Upper lobe of left lung (tissue), 6 donors: ENCODE measurements around the gene MDN1. TPM values are rescaled to one million over a fixed set of nuclear protein-coding genes. Genes with fewer than 3 reads are reported as not detected.

Experiments used
- ATAC-seq, 2 donors: fragments of 200-7000 bp; cut with Tn5 transposase; one replicate each; pipeline ENCODE4 v1.9.1; 2022; ENCODE audit warnings: mild to moderate bottlenecking in 2 of 2, moderate library complexity in 2 of 2; ENCODE audit not compliant: low FRiP score in 2 of 2
- DNase-seq, 2 donors: peaks; one replicate each; pipeline ENCODE4 v3.0.0-alpha.2; 2019 to 2020
- H3K27ac ChIP-seq, 4 donors: fragments of 200-600 bp; sonication (generic); one replicate each; pipeline ENCODE4 v1.5.1; 2016 to 2019
- H3K27me3 ChIP-seq, 4 donors: fragments of 200-600 bp; sonication (generic); one replicate each; pipeline ENCODE4 v1.5.1; 2017 to 2019
- H3K36me3 ChIP-seq, 4 donors: fragments of 200-600 bp; sonication (generic); one replicate each; pipeline ENCODE4 v1.5.1; 2016 to 2019
- H3K4me1 ChIP-seq, 4 donors: fragments of 200-600 bp; sonication (generic); one replicate each; pipeline ENCODE4 v1.5.1; 2018 to 2019
- H3K4me3 ChIP-seq, 4 donors: fragments of 200-600 bp; sonication (generic); one replicate each; pipeline ENCODE4 v1.5.1; 2017 to 2019; ENCODE audit warnings: mild to moderate bottlenecking in 2 of 4, moderate library complexity in 1 of 4
- H3K9me3 ChIP-seq, 4 donors: fragments of 200-600 bp; sonication (generic); one replicate each; pipeline ENCODE4 v1.5.1; 2018 to 2019
- EP300 ChIP-seq, 4 donors: sonication (generic); formaldehyde crosslinking; IDR thresholded peaks; one replicate each; pipeline ENCODE4 v1.5.1; 2017; ENCODE audit warnings: antibody characterized with exemption in 4 of 4, control low read depth in 2 of 4
- POLR2A ChIP-seq, 4 donors: fragments of 450-650 bp; IDR thresholded peaks; one replicate each; pipeline ENCODE4 v1.5.1; 2016 to 2017; ENCODE audit warnings: antibody characterized with exemption in 4 of 4, mild to moderate bottlenecking in 2 of 4
- POLR2AphosphoS5 ChIP-seq, 2 donors: sonication (generic); formaldehyde crosslinking; IDR thresholded peaks; one replicate each; pipeline ENCODE4 v1.5.1; 2017; ENCODE audit warnings: antibody characterized with exemption in 2 of 2
- WGBS, 2 donors: methylation state at CpG; one replicate each; pipeline ENCODE4 v1.1.5; 2017 to 2018; 5-methylcytosine and 5-hydroxymethylcytosine counted together
- total RNA-seq, 6 donors: library from RNA; depleted of rRNA in 4 of 6; stranded (reverse); fragments of >200 nt in 4 of 6; gene quantifications; one replicate each; pipeline versions ENCODE4 v1.1.0 to v1.2.1, GENCODE V29; 2016 to 2021
- TF ChIP-seq, protein P1 (sequence below), 6 experiments: fragments of 450-650 bp in 4 of 6; fragments of 200-600 bp in 2 of 6; sonication (generic) in 2 of 6; IDR thresholded peaks; one replicate each; pipeline ENCODE4 v1.5.1; 2016 to 2019; ENCODE audit warnings: antibody characterized with exemption in 6 of 6
- donor health status: DM: no; HTN: no; CAD: no; lungs with moderate emphysema.
- donor health status: DM: no; HTN: yes; CAD: no; lungs with severe emphysema.

The MDN1 gene
- total RNA-seq, 6 donors from 2014 or later, result 23.4 to 44.1 (median 29.6) TPM

DNA sequence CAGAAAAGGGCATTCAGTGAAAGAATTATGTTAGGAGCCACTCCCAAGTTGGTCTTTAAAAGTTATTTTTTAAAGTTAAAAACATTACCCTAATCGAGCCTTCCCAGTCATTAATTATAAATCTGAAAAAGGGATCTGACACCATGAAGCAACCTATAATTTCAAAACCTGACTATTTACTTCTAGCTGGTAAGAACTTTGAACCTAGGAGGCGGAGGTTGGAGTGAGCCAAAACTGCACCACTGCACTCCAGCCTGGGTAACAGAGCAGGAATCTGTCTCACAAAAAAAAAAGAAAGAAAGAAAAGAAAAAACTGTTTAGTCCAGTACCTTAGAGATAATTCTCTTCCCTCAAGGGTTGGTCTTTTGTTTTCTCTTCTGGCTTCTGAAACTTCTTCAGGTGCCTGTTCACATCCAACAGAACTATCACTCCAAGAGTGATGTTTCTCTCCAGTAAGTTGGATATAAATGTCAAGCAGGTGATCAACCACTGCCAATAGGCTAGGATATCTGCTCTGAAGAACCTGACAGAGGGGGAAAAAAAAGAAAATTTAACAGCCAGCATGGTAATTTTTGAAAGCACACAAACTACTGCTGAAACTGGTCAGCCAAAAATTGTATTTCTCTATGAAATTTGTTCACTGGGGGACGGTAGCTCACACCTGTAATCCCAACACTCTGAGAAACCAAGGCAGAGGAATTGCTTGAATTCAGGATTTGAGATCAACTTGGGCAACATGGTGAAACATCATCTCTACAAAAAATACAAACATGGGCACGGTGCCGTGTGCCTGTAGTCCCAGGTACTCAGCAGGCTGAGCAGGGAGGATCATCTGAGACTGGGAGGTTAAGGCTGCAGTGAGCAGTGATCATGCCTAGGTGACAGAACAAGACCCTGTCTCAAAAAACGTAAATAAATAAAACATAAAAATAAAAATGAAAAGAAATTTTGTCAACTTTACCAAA is 38.2 kb downstream of the MDN1 start:
- 92 to 99% methylated on average over 6 of the region's 6 CpGs for WGBS, 2 donors

DNA sequence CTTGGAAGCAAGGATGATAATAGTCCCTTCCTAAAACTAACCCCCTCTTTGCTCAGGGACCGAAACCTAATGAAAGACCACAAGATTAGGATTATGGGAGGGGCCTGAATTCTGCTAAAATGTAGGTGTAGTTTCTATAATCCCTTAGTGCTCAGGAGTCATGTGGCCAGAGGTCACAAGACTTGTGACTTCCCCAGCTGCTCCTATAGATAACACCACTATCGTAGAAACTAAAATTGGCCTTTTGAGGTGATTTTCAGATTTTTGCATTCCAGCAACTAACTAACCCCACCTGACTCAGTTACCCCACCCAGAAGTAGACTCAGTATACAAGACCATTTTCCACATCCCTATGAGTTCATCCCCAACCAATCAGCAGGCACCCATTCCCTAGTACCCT is 42.1 kb downstream of the MDN1 start:
- Histone ChIP-seq H3K4me1 (no peaks in the 10 kb centered on the region), H3K27ac (no peak overlapping the region), H3K9me3 (no peaks in the 10 kb centered on the region), H3K4me3 (no peak overlapping the region), H3K27me3 (no peaks in the 10 kb centered on the region), H3K36me3 (peaks cover 0 to 68% (median 28%) of the 10 kb centered on the region in 4 donors)
- ATAC-seq (no peak), DNase-seq (no peak)
- 93 to 94% methylated on average over 2 of the region's 2 CpGs for WGBS, 2 donors
- no peak for TF ChIP-seq POLR2A (IDR thresholded peaks at IDR 0.05)
- no peak for TF ChIP-seq EP300 (IDR thresholded peaks at IDR 0.05)
- TF ChIP-seq POLR2AphosphoS5 (IDR thresholded peaks at IDR 0.05), result no peak
- TF ChIP-seq, protein P1, sequence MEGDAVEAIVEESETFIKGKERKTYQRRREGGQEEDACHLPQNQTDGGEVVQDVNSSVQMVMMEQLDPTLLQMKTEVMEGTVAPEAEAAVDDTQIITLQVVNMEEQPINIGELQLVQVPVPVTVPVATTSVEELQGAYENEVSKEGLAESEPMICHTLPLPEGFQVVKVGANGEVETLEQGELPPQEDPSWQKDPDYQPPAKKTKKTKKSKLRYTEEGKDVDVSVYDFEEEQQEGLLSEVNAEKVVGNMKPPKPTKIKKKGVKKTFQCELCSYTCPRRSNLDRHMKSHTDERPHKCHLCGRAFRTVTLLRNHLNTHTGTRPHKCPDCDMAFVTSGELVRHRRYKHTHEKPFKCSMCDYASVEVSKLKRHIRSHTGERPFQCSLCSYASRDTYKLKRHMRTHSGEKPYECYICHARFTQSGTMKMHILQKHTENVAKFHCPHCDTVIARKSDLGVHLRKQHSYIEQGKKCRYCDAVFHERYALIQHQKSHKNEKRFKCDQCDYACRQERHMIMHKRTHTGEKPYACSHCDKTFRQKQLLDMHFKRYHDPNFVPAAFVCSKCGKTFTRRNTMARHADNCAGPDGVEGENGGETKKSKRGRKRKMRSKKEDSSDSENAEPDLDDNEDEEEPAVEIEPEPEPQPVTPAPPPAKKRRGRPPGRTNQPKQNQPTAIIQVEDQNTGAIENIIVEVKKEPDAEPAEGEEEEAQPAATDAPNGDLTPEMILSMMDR (IDR thresholded peaks at IDR 0.05), result no peak

More for the DNA sequence above, 38.2 kb downstream of the MDN1 start:
- TF ChIP-seq, protein P1 (IDR thresholded peaks at IDR 0.05), result no peak
- TF ChIP-seq EP300 (IDR thresholded peaks at IDR 0.05) (no peak), POLR2AphosphoS5 (IDR thresholded peaks at IDR 0.05) (no peak), POLR2A (IDR thresholded peaks at IDR 0.05) (no peak)
- Histone ChIP-seq H3K27ac (no peak overlapping the region), H3K4me3 (no peak overlapping the region), H3K4me1 (no peaks in the 10 kb centered on the region), H3K27me3 (no peaks in the 10 kb centered on the region), H3K9me3 (no peaks in the 10 kb centered on the region), H3K36me3 (peaks cover 0 to 71% (median 34%) of the 10 kb centered on the region in 4 donors)
- ATAC-seq, result no peak
- no peak for DNase-seq

DNA sequence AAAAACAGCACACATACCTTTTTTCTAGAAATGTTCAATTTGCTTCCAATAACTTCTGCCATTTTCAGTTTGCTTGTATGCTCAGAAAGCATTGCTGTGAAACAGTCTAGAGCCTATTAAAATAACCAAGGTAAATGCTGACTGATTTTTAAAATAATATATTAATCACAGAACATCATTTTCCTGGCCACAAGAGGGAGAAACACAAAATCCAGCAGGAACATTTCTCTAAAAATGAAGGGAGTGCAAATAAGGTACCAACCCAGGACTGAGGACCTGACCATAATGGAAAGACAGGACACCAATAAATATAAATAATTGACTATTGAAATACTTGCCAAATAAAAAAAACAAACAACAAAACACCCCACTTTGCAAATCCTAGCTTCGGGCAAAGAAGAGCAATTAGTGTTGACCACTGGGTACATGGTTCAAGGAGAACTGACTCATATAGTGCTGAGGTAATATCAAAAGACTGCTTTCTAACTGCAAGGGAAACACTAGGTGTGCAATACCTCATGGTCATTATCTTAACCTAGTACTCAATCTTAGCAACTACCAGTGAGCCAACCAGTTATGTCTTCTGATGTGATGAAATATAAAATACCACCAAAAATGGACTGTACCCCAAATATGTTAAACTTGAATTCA is 42.9 kb downstream of the MDN1 start:
- no peak for ATAC-seq
- Histone ChIP-seq H3K27me3 (no peaks in the 10 kb centered on the region), H3K4me1 (no peaks in the 10 kb centered on the region), H3K27ac (no peak overlapping the region), H3K4me3 (no peak overlapping the region), H3K9me3 (no peaks in the 10 kb centered on the region), H3K36me3 (peaks cover 0 to 69% (median 30%) of the 10 kb centered on the region in 4 donors)
- TF ChIP-seq POLR2AphosphoS5 (IDR thresholded peaks at IDR 0.05) (no peak), EP300 (IDR thresholded peaks at IDR 0.05) (no peak), POLR2A (IDR thresholded peaks at IDR 0.05) (no peak)
- TF ChIP-seq, protein P1 (IDR thresholded peaks at IDR 0.05), result no peak
- no peak for DNase-seq
- WGBS, 2 donors, result 100% methylated on average over 1 of the region's 1 CpG

DNA sequence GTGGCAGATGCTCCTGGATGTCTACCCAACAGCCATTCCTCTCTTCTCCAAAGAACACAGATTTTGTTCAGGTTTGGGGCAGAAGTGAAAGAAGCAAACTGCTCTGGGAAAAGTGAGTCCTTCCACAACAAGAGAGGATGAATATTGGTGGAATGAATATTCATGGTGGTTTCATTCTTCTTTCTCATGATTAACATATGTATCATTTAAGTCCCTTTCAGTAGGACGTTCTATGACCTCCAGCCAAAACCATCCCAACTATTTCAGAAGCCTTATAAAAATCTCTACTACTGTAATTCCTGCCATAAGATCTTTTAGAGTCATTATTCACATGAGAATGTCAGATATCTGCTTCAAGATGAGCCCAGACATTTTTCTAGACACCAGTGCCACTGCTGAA is 44.4 kb downstream of the MDN1 start:
- ATAC-seq, result no peak
- no peaks in the 10 kb centered on the region for H3K4me1 ChIP-seq
- peaks cover 0 to 69% (median 29%) of the 10 kb centered on the region in 4 donors for H3K36me3 ChIP-seq
- 100% methylated on average over 1 of the region's 1 CpG for WGBS, 2 donors
- TF ChIP-seq POLR2AphosphoS5 (IDR thresholded peaks at IDR 0.05) (no peak), EP300 (IDR thresholded peaks at IDR 0.05) (no peak), POLR2A (IDR thresholded peaks at IDR 0.05) (no peak)
- TF ChIP-seq, protein P1 (IDR thresholded peaks at IDR 0.05), result no peak
- no peak for DNase-seq
- H3K27ac ChIP-seq, result no peak overlapping the region
- no peaks in the 10 kb centered on the region for H3K9me3 ChIP-seq
- H3K27me3 ChIP-seq, result no peaks in the 10 kb centered on the region
- no peak overlapping the region for H3K4me3 ChIP-seq
